Fibroblast of gingiva (primary cell): Measurements from ENCODE around the gene GTF2F2.

ENCODE experiments used
- DNase-seq: peaks from one replicate; pipeline ENCODE4 v3.0.0-alpha.2; 2011; ENCODE audit warnings: low read depth

Gene GTF2F2

DNA sequence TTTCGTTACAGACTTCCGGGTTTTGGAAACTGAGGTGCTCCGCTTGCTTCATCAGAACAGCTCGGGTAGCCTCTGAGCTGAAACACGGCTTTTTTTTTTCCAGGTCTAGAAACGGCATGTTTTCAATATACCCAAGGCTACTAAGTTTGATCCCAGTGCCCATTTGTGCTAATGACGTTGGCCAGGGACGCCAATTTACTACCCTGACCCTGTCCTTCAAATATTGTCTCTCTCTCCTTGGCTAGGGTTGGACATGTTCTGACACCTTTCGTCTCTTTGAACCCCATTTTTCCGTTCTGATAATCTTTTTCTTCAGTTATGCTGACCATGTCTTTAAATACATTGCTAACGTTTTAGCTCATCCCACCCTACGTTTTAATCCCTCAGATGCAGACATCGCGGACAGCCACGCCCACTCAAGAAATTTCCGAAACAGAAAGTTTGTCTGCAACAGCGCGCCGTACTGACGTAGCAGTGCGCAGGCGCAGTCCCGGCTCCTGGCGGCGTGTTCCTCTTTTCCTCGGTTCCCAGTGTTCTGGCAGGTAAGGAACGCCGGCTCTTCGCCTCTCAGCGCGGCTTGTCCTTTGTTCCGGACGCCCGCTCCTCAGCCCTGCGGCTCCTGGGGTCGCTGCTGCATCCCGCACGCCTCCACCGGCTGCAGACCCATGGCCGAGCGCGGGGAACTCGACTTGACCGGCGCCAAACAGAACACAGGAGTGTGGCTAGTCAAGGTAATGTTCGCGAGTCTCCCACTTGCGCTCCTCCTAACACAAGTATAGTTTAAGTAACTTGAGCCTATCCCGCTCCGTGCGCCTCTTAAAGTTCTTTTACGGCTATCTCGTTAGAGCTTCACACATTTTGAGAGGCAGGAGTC, at the start of gene GTF2F2:
Gene GTF2F2, plus strand, starts transcription at position 520 of the 874 bp plus-strand sequence. Its CDS starts 146 bp downstream, at position 666.
- peak; percentile 83 for DNase-seq

- no peak for DNase-seq
Observed at GRCh38 chr13:45073809-45074208, 46.5 kb upstream of the GTF2F2 start.

- no peak for DNase-seq
Observed at GRCh38 chr13:45074721-45075120, 45.6 kb upstream of the GTF2F2 start.

DNA sequence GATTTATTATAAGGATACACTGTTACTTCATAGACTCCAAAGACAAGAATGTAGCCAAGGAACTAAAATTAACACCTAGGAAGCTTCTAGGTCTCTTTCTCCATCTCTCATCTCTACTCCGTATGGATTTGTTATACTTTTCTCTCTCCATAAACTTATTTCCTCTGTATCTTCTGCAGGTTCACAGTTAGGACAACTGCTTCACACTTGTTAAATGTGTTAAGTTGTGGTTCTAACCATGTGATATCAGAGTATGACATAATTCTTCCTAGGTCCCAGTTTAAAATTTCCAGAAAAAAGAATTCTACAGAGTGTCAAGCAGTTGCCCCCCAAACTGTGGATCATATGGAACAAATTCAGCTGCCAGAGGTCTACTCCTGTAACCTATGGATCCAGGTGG, 42.3 kb upstream of the GTF2F2 start:
- no peak for DNase-seq

GRCh38 chr13:45082964-45083363, 37.3 kb upstream of the GTF2F2 start:
- peak; percentile 75 for DNase-seq

- no peak for DNase-seq
Observed at GRCh38 chr13:45084515-45084914, 35.8 kb upstream of the GTF2F2 start.

GRCh38 chr13:45086484-45086883, 33.8 kb upstream of the GTF2F2 start:
- peak; percentile 24 for DNase-seq

DNA sequence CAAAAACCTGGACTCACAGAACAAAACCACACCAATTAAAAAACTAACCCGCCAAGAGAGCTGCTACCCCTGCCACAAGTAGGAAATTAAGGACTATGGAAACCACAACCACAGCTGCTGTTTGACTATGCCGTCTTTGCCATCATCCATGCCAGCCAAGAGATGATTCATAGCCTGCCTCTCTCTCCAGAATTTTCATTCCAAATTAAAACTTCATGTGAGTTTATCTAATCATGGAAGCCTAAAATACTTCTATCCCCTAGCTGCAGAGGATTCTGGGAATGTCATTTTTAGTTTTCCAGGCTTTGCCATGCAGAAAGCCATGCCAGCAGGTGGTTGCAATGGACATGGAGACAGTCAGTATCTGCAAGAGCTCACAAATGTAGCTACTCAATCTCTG, 27.6 kb upstream of the GTF2F2 start:
- DNase-seq = peak; percentile 51

DNA sequence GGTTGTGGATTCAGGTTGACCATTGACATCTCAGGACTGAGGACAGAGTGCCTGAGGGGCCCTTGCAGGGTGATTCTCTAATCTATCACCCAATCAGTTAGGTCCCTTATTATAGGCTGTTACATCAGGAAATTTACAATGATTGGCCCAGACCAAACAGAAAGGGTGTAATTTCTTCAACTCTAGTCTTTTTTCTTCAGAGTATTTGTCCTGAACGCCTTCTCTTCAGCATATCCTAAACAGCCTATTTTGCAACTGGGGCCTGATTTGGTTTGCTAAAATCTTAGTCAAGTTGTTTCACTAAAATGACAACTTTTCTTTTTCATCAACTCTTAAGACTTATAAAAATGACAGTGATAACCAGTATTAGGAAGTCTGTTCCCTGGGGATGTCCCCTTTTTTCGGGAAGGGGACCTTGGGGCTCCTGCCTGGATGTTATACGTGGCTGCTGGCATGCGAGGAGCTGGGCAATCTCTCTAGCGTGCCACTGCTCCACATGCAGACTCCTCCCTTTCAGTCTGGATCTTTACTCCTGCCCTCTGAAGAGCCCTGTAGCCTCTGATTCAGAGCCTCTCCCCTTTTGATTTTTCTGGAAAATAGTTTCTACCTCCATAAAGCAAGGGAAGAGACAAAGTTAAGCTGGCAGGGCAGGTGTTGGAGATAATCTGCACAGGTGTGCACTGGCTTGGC, 19.6 kb upstream of the GTF2F2 start:
- no peak for DNase-seq

DNA sequence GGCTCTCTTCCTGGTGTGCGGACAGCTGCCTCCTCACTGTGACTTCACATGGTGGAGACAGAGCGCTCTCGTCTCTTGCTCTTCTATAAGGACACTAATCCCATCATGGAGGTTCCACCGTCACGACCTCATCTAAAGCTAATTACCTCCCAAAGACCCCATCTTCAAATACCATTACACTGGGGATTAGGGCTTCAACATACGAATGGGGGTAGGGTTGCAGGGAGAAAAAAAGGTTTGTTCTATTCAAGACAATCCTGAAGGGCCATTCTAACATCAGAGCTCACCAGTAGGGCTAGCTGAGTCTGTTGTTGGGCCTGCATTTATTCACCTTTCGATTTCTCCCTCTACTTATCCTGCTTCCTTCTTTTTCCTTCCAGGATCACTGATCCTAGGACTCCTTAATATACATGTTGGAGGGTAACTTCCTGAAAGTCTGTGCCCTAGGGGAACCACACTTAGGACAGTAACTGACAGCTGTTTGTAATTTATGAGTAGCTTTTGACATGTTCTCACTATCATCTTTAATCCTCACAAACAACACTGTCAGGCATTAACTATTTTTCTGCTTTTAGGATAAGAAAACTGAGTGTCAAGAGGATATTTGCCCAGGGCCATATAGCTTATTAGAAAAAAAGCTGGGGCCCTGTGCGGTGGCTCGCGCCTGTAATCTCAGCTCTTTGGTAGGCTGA, 18.8 kb upstream of the GTF2F2 start:
- no peak for DNase-seq

DNA sequence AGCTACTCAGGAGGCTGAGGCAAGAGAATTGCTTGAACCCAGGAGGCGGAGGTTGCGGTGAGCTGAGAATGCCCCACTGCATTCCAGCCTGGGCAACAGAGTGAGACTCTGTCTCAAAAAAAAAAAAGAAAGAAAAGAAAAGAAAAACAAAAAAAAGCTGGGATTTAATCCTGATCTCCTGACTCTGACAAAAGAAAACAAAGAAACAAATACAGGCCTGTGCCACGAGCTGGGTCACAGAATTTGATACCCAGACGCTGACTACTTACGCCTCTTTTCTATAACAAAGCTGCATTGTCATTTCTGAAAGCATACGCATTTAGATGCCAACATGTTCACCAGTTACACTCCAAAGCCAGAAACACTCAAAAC, 18.2 kb upstream of the GTF2F2 start:
- DNase-seq = no peak

DNA sequence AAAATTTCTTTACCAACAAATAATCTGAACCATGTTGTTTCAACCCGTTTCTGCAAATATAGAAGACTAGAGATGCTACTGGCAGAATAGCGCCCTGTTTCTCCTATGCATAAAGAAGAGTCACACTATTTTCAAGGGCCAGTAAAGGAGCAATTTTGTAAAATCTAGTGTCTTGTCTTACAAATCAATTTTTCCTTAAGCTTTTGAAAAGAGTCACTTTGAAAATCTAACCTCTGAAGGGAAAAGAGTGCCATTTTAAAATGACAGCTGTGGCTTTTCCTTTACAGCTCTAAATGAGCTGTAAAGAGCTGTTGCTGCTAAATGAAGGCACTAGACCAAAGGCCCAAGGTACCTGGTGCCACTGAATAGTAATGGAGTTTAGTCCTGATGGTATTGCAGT, 16.9 kb upstream of the GTF2F2 start:
- no peak for DNase-seq

DNA sequence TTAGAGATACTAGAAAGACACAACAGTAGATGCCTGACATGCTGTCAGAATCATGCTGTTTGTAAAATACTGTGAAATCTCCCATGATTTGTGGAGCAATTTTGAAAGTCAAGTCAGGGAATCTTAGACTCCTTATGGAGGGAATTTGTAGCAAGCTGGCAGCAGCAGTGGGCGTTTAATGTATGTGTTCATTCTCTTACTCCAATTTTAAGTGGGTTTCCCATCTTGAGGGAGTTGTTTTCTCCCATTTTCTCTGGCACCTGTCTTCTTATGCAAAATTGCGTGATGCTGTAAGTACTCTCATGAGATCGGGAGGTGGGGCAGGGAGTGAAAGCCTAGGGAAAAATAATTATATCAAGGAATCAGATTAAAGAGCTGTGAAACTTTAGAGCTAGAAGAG, 16.0 kb upstream of the GTF2F2 start:
- no peak for DNase-seq

DNA sequence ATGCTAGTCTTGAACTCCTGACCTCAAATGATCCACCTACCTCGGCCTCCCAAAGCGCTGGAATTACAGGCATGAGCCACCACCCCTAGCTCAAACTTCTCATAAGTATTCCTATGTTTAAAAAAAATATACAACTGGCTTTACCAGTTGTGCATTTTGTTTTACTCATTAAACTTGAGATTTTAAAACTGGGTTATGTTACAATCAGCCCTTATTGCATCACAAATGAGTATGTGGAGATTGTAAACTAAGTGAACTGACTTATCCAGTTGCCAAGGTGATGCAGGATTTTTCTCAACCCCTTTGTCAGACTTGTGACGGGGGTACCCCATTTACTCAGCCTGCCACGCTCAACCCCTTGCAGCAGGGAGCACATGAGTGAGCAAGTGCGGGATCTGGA, 14.4 kb upstream of the GTF2F2 start:
- peak; percentile 69 for DNase-seq

DNA sequence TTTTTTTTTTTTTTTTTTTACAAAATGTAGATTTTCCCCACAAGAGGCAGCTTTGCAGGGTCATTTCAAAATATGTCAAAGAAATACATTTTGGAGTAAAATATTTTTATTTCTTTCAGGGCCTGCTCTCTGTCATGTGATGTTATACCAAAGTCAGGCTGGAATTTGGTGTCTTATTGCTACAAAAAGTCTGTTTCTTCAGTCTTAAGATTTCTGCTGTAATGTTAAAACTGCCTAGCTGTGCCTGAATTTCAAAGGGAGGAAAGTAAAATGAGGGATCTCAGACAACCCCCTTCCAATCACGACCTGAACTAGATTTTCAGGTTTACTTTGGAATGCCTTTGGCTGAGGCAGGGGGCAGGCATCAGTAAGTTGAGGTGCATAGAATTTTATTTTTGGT, 12.8 kb upstream of the GTF2F2 start:
- no peak for DNase-seq

- DNase-seq = no peak
Observed at GRCh38 chr13:45108716-45109101, 11.6 kb upstream of the GTF2F2 start.

DNA sequence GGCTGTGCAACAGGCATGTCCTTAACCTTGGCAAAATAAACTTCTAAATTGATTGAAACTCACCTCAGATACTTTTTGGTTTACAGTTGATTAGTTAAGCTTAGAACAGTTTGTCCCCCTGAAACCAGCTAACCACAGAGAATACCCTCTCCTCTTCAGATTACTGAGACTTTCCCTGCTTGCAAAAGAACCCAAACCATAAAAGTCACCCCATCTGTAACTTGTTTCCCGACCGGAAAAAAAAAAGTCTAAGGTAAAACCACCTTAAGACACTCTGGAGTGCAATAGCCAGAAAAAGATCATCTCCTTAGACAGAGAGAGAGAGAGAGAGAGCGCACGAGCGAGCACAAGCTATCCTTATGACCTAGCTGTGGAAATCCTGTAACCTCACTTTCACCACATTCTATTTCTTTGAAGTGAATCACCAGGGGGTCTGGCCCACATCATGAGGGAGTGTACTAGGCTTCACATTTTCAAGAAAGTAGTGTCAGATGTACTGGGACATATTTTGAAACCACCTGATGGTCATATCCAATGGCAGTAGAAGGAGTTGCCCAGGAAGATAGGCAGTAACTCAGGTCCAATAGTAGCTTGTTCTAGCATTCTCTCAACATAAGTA, 11.1 kb upstream of the GTF2F2 start:
- peak; percentile 18 for DNase-seq

- DNase-seq = no peak
Observed at GRCh38 chr13:45113233-45114224, 6.8 kb upstream of the GTF2F2 start.

GRCh38 chr13:45119469-45119990, 780 bp upstream of the GTF2F2 start:
- peak; percentile 36 for DNase-seq

DNA sequence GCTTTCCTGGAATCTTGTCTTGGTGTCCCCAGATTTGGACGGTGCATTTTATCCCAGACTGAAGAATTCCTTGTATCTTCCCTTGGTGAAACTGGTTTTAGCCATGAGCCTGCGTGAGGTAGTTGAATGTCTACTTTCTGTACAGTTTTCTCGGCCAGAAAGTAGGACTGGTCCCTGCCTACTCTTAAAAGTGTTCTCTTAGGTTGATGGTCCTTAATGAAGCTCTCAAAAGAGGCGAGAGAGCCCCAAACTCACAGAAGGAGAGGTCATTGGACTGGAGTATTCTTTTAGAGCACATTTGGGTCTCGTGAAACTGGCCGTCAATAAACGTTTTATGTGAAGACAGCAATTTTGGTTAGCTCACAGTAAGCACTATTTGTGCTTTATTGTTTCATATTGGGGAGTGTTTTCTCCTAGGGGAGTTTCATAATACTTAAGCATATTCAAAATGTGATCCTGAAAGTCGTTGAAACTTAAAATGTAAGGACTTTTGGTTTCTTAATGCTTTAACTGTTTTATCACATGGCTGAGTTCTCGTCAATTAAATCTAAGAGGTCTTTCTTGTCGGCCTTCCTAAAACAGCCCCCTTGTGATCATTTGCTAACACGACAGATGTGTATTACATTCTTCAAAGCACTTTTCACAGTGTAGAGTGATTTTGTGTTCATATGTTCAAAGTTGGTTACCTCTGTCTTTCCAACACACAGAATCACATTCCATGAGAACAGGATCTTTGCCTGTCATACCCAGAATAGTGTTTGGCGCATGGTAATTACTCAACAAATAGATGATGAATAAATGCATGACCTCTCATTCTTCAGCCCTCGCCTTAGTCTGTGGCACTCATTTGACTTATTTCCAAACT, 889 bp downstream of the GTF2F2 start:
- no peak for DNase-seq
